ENCODE data around the gene UNC5B.
A peak's percentile ranks its signal among the peaks of the same experiment; 100 is the strongest.

Gene UNC5B

GRCh38 chr10:71212318-71213126, at the start of gene UNC5B:
Gene UNC5B, plus strand, starts transcription at chr10:71212570. Its CDS starts 416 bp downstream, at chr10:71212986.
- peak; percentile 91 for DNase-seq

- DNase-seq, result no peak
These were observed 38.9 kb upstream of the UNC5B start for GRCh38 chr10:71173466-71173865.

GRCh38 chr10:71176661-71177060, 35.7 kb upstream of the UNC5B start:
- DNase-seq, result no peak

- no peak for DNase-seq
These were observed 34.6 kb upstream of the UNC5B start for GRCh38 chr10:71177651-71178199.

- no peak for DNase-seq
These were observed 33.5 kb upstream of the UNC5B start for GRCh38 chr10:71178880-71179279.

- DNase-seq, result no peak
These were observed 33.0 kb upstream of the UNC5B start for GRCh38 chr10:71179382-71179781.

- no peak for DNase-seq
These were observed 27.9 kb upstream of the UNC5B start for GRCh38 chr10:71184421-71184820.

GRCh38 chr10:71185209-71185608, 27.2 kb upstream of the UNC5B start:
- DNase-seq, result no peak

- no peak for DNase-seq
These were observed 25.2 kb upstream of the UNC5B start for GRCh38 chr10:71187197-71187596.

- no peak for DNase-seq
These were observed 24.8 kb upstream of the UNC5B start for GRCh38 chr10:71187600-71187999.

GRCh38 chr10:71188201-71188600, 24.2 kb upstream of the UNC5B start:
- DNase-seq, result no peak

- no peak for DNase-seq
These were observed 21.4 kb upstream of the UNC5B start for GRCh38 chr10:71191019-71191418.

GRCh38 chr10:71191551-71192076, 20.8 kb upstream of the UNC5B start:
- DNase-seq, result no peak

GRCh38 chr10:71193516-71193915, 18.9 kb upstream of the UNC5B start:
- DNase-seq, result no peak

- no peak for DNase-seq
These were observed 14.4 kb upstream of the UNC5B start for GRCh38 chr10:71197955-71198354.

GRCh38 chr10:71201849-71202248, 10.5 kb upstream of the UNC5B start:
- DNase-seq, result no peak

GRCh38 chr10:71202314-71202713, 10.1 kb upstream of the UNC5B start:
- DNase-seq, result no peak

- no peak for DNase-seq
These were observed 9.2 kb upstream of the UNC5B start for GRCh38 chr10:71203124-71203523.

GRCh38 chr10:71203716-71204115, 8.7 kb upstream of the UNC5B start:
- no peak for DNase-seq

- no peak for DNase-seq
These were observed 7.6 kb upstream of the UNC5B start for GRCh38 chr10:71204746-71205145.

GRCh38 chr10:71205468-71205867, 6.9 kb upstream of the UNC5B start:
- DNase-seq, result no peak

GRCh38 chr10:71206911-71207310, 5.5 kb upstream of the UNC5B start:
- no peak for DNase-seq

- no peak for DNase-seq
These were observed 4.8 kb upstream of the UNC5B start for GRCh38 chr10:71207578-71207977.

- no peak for DNase-seq
These were observed 3.0 kb upstream of the UNC5B start for GRCh38 chr10:71209352-71209715.

Measured in hematopoietic multipotent progenitor cell treated with erythropoietin and hydrocortisone succinate and interleukin-3 and kit ligand, for 4 days (in vitro differentiated cells).